Stimulated activated CD4-positive, alpha-beta T cell treated with anti-CD3 and anti-CD28 coated beads, Interleukin-15, amount 100 ng/mL, for 1 hour (primary cell): ENCODE results near the gene MAPKAP1.
"Not testable (repeated sequence)": the region's sequence is repeated elsewhere in the genome, so short reads cannot be mapped to it uniquely, and the experiment has no call there.

Experiments used
- DNase-seq, 2 donors: peaks; one replicate each; pipeline ENCODE4 v3.0.0-alpha.2; 2020; ENCODE audit warnings: low read depth in 1 of 2, low spot score in 1 of 2

Gene MAPKAP1

GRCh38 chr9:125732562-125732961, 25.6 kb upstream of the MAPKAP1 start:
- DNase-seq, result no peak

DNA sequence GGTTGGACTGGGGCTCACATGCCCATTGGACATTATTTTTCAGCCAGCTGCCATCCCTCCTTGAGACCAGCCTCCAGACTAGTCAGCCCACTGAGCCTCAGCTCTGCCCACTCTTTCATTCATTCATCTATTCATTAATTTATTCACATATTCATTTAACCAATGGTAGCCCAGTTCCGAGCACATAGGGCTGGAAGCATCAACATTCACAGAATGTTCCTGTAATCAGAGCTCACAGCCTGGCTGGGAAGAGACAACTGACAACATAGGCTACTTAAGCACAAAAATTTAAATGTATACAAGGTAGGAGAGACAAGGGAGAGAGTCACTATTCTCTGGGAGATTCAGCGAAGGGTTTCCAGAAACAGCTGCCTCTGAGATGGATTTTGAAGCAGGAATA, 23.2 kb upstream of the MAPKAP1 start:
- DNase-seq, result no peak

GRCh38 chr9:125726456-125727132, 19.6 kb upstream of the MAPKAP1 start:
- no peak for DNase-seq

DNA sequence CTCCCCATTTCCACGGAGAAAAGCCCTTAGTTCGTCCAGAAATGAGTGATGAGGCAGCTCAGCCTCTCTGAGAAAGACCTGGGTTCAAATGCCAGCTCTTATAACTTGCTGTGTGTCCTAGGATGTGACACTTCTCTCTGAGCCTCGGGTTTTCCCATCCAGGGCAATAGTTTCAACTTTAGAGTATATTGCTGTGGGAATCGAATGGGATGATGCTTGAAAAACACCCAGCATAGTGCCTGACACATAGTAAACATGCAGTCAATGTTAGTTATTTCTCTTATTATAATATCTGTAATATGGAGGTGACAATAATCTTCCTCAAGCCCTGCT, 430 bp upstream of the MAPKAP1 start:
- no peak for DNase-seq

- DNase-seq, result no peak
These were observed 1.1 kb downstream of the MAPKAP1 start for GRCh38 chr9:125705893-125706292.

DNA sequence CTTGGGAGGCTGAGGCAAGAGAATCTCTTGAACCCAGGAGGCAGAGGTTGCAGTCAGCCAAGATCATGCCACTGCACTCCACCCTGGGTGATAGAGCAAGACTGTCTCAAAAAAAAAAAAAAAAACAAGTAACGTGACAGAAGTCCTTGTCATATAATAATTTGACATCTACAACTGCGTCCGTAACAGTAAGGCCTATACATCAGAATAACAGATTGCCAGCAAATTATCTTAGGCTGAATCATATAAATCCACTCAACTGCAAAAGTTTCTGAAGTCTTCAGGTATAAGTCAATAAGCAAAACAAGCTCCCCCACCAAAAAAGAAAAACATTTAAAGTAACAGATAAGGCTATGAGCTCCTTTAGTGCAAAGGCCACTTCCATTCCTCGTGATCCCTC, 3.3 kb downstream of the MAPKAP1 start:
- DNase-seq, result no peak

- DNase-seq, result no peak
These were observed 5.7 kb downstream of the MAPKAP1 start for GRCh38 chr9:125701351-125701750.

GRCh38 chr9:125700791-125701190, 6.2 kb downstream of the MAPKAP1 start:
- DNase-seq, result no peak

DNA sequence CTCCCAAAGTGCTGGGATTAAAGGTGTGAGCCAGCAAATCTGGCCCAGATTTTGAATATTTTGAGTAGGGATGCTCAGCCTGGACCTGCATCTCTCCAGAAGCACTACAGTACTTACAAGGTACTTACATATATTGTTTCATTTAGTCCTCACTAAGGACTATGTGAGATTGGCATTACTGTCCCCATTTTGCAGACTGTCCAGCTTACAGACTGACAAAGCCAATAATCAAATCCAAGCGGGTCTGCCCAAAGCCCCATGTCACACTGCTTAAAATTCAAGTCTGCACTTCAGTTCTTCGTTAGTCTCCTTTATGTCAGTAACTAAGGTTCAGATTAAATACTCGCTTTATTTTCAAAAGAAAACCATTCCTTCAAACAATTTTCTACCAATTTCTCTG, 7.1 kb downstream of the MAPKAP1 start:
- DNase-seq, result no peak

GRCh38 chr9:125696106-125696647, 10.8 kb downstream of the MAPKAP1 start:
- DNase-seq, result no peak

- DNase-seq, result not testable (repeated sequence)
These were observed 11.5 kb downstream of the MAPKAP1 start for GRCh38 chr9:125695548-125695947.

GRCh38 chr9:125694478-125694877, 12.5 kb downstream of the MAPKAP1 start:
- DNase-seq, result no peak

DNA sequence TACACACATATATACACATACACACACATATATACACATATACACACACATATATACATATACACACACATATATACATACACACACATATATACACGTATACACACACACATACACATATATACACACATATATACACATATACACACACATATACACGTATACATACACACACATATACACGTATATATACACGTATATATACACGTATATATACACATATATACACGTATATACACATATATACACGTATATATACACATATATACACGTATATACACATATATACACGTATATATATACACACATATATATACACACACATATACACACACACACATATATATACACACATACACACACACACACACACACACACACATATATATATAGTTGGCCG, 13.5 kb downstream of the MAPKAP1 start:
- DNase-seq, result not testable (repeated sequence)

DNA sequence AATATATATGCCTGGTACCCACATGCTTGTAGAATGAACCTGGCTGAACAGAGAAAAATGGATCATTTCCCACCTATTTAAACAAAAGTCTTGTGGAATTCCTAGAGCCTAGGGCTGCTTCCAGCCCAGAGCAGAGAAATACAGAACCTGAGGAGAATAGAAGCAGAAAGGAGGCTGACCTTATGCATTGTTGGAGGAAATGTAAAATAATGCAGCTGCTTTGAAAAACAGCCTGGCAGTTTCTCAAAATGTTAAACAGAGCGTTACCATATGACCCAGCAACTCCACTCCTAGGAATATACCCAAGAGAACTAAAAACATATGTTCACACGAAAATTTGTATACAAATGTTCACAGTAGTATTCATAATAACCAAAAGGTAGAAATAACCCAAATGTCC, 15.1 kb downstream of the MAPKAP1 start:
- DNase-seq, result no peak

- DNase-seq, result no peak
These were observed 16.3 kb downstream of the MAPKAP1 start for GRCh38 chr9:125690679-125691078.

DNA sequence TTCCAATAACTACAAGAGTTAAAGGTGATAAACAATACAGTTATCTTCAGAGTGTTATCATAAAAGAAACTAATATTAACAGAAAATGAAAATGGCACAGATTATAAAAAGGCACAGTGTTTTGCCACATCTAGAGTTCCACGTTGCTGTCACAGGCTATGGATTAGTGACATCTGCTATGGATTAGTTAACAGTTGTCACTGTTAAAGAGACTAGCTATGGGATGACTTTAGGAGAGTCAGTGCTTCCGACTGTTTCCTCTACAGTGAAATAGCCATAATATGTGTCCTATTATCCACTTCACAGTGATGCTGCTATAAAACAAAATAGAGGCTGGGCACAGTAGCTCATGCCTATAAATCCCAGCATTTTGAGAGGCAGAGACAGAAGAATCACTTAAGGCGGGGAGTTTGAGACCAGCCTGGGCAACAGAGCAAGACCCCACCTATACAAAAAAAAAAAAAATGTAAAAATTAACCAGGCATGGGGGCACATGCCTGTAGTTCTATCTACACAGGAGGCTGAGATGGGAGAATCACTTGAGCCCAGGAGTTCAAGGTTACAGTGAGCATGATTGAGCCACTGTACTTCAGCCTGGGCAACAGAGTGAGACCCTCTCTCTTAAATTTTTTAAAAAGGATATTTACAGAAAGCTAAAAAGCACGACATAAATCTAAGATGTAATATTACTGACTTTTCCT, 19.7 kb downstream of the MAPKAP1 start:
- DNase-seq, result no peak

GRCh38 chr9:125685167-125685566, 21.8 kb downstream of the MAPKAP1 start:
- no peak for DNase-seq

GRCh38 chr9:125683486-125683885, 23.5 kb downstream of the MAPKAP1 start:
- no peak for DNase-seq

DNA sequence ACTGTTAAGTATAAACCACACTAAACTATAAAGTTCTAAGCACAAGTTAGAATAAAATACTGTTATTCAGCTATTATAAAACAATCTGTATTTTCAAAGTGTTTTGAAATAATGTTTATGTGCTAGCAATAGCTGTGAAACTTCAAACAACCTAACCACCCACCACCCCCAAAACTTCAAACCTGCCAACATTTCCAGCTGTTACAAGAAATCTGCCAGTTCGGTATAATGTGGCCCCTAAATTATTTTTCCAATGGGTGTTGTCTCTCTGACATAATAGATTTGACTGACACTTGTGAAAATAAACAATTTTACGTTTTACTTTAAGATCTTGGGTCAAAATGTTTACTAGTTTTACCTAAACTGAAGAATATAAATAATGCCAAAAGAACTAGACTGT, 24.7 kb downstream of the MAPKAP1 start:
- DNase-seq, result no peak

- no peak for DNase-seq
These were observed 25.4 kb downstream of the MAPKAP1 start for GRCh38 chr9:125681657-125682056.

DNA sequence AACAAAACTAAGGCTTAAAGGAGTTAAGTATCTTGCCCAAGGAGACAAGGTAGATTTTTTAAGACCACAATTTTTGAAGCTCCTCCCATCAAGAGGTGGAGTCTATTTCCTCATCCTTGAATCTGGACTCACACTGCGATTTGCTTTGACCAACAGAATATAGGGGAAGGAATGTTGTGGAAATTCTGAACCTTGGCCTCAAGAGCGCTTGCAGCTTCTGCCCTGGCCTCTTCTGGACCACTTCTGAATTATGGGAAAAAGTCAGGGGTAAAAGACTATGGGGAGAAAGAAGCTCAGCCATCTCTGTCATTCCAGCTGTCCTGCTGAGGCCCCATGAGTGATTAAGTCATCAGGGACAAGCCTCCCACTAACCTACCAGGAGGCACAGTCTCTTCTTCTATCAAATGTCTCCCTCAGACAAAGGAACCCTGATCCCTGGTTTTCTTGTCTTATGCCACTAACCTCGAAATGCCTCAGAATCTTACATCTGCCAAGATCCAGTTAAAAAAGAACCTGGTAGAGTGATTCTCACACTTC, 25.9 kb downstream of the MAPKAP1 start:
- no peak for DNase-seq

GRCh38 chr9:125680445-125680844, 26.6 kb downstream of the MAPKAP1 start:
- DNase-seq, result no peak
